GM23338 (cell line): ENCODE data around the gene TPST2.

Experiments used
- CTCF ChIP-seq, 2 experiments: fragments of 200-600 bp in 1 of 2; sonication (generic) in 1 of 2; conservative IDR thresholded peaks; 2 replicates each; pipeline versions ENCODE4 v1.5.1 to v1.6.1; 2016 to 2017; ENCODE audit warnings: antibody characterized with exemption in 2 of 2, low read depth in 2 of 2, mild to moderate bottlenecking in 2 of 2, moderate library complexity in 1 of 2
- POLR2AphosphoS5 ChIP-seq: IDR thresholded peaks from 2 replicates; pipeline ENCODE4 v1.6.1; 2016; ENCODE audit warnings: antibody characterized with exemption, low read depth
- STAT1 ChIP-seq: IDR thresholded peaks from one replicate; pipeline ENCODE4 v1.6.1; 2016; ENCODE audit warnings: antibody characterized with exemption; ENCODE audit not compliant: unreplicated experiment

GRCh38 chr22:26496456-26496855 is 93.5 kb downstream of the TPST2 start:
- TF ChIP-seq STAT1 (no peak), CTCF (conservative IDR thresholded peaks at IDR 0.05; ENCODE audit: low read depth in 2 of 2) (no peak), POLR2AphosphoS5 (no peak)
